Measurements from ENCODE around the gene NOPCHAP1. TPM values are rescaled to one million over a fixed set of nuclear protein-coding genes. Genes with fewer than 3 reads are reported as not detected.

Gene NOPCHAP1
- total and polyA plus RNA-seq, 11 donors: 3.5 to 14.5 (median 8.5) TPM

GRCh38 chr12:105030820-105031807 is 45.0 kb downstream of the NOPCHAP1 start:
- no peak for ATAC-seq
- TF ChIP-seq CTCF (IDR thresholded peaks at IDR 0.05): no peak
- TF ChIP-seq POLR2A (IDR thresholded peaks at IDR 0.05): no peak
- Histone ChIP-seq H3K4me3 (no peak overlapping the region), H3K27ac (peak overlapping the region in 1 of 12 donors; percentile 73), H3K9me3 (no peaks in the 10 kb centered on the region), H3K4me1 (peaks cover 0 to 6% (median 3%) of the 10 kb centered on the region in 12 donors), H3K36me3 (peaks cover 0 to 40% (median 0%) of the 10 kb centered on the region in 9 donors), H3K27me3 (no peaks in the 10 kb centered on the region)
- 78 to 91% (median 89%) methylated on average over 9 of the region's 9 CpGs for WGBS, 4 donors
- intact Hi-C loops (cut with DNase I): no loop called here
- DNase-seq: no peak

GRCh38 chr12:105032703-105033357 is 46.7 kb downstream of the NOPCHAP1 start:
- no peaks in the 10 kb centered on the region for H3K9me3 ChIP-seq
- 38 to 86% (median 79%) methylated on average over 4 of the region's 4 CpGs for WGBS, 4 donors
- H3K4me3 ChIP-seq: no peak overlapping the region
- H3K27ac ChIP-seq: peak overlapping the region in 1 of 12 donors; percentile 26
- no peaks in the 10 kb centered on the region for H3K27me3 ChIP-seq
- H3K36me3 ChIP-seq: peaks cover 0 to 43% (median 0%) of the 10 kb centered on the region in 9 donors
- DNase-seq (no peak), ATAC-seq (no peak)
- intact Hi-C loops (cut with DNase I): no loop called here
- TF ChIP-seq CTCF (IDR thresholded peaks at IDR 0.05) (no peak), POLR2A (IDR thresholded peaks at IDR 0.05) (no peak)
- H3K4me1 ChIP-seq: peaks cover 0 to 14% (median 0%) of the 10 kb centered on the region in 12 donors

GRCh38 chr12:105033851-105034250 is 47.7 kb downstream of the NOPCHAP1 start:
- Histone ChIP-seq H3K27ac (no peak overlapping the region), H3K27me3 (no peaks in the 10 kb centered on the region), H3K9me3 (no peaks in the 10 kb centered on the region), H3K4me1 (peaks cover 0 to 14% (median 0%) of the 10 kb centered on the region in 12 donors), H3K36me3 (peaks cover 0 to 42% (median 0%) of the 10 kb centered on the region in 9 donors), H3K4me3 (no peak overlapping the region)
- WGBS, 4 donors: 80 to 87% (median 81%) methylated on average over 2 of the region's 2 CpGs
- intact Hi-C loops (cut with DNase I): no loop called here
- TF ChIP-seq POLR2A (IDR thresholded peaks at IDR 0.05) (no peak), CTCF (IDR thresholded peaks at IDR 0.05) (no peak)
- no peak for ATAC-seq
- no peak for DNase-seq

Other genes starting within 250 kb of the NOPCHAP1 start
- 10 to 100 TPM in 2 of 9 donors, 1 to 10 TPM in 7; 1.3 to 12.8 (median 4.2) TPM for gene SLC41A2, start 28.0 kb upstream of the NOPCHAP1 start, total RNA-seq
- 1 to 10 TPM in 1 of 2 donors, under 1 TPM in 1; 0.30 to 1.1 TPM for gene SLC41A2, start 28.0 kb upstream of the NOPCHAP1 start, polyA plus RNA-seq
- 1 to 10 TPM in 8 of 9 donors, under 1 TPM in 1; 0.81 to 6.7 (median 2.0) TPM for gene ALDH1L2, start 98.1 kb downstream of the NOPCHAP1 start, total RNA-seq
- gene ALDH1L2, start 98.1 kb downstream of the NOPCHAP1 start, polyA plus RNA-seq: 1 to 10 TPM in 1 of 2 donors, under 1 TPM in 1; 0.53 to 2.3 TPM
- gene WASHC4, start 121.4 kb downstream of the NOPCHAP1 start, total RNA-seq: 10 to 100 TPM; 15.3 to 42.9 (median 25.3) TPM
- 10 to 100 TPM in 1 of 2 donors, 1 to 10 TPM in 1; 9.3 to 14.6 TPM for gene WASHC4, start 121.4 kb downstream of the NOPCHAP1 start, polyA plus RNA-seq
- 10 to 100 TPM; 14.1 to 36.7 (median 17.1) TPM for gene APPL2, start 249.9 kb downstream of the NOPCHAP1 start, total RNA-seq
- gene APPL2, start 249.9 kb downstream of the NOPCHAP1 start, polyA plus RNA-seq: 10 to 100 TPM in 1 of 2 donors, 1 to 10 TPM in 1; 7.7 to 12.5 TPM